Measurements from ENCODE around the gene WDR11.

WDR11 gene

DNA sequence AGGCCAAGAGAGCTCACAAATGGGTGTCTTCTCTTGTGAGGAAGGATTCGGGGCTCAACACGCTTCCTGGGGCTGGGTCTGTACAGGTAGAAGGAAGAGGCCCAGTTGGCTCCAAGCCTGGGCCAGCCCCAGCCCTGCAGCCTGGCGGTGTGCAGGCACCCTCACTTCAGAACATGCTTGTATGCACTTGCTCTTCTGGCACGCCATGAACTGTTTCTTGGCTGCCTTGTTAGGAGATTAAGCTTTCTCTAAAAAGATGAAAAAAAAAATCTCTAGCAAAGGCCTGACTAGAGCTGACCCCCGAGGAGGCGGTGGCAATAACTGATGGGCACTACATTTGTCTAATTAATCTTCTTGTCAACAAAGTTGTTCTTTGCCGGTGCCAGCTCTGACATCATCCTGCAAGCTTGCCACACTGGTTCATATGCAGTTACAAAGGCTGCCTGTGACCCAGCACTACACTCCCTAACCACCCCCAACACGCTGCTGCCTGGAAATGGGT lies 94.7 kb downstream of the WDR11 start:
- TF ChIP-seq CTCF (IDR thresholded peaks at IDR 0.05; ENCODE audit: insufficient read depth, low read length, poor library complexity, severe bottlenecking), result no peak
- no peak for DNase-seq (ENCODE audit: extremely low read depth, insufficient read length)
- no peaks in the 10 kb centered on the region for H3K36me3 ChIP-seq (ENCODE audit: control insufficient read depth, insufficient read depth, low read length)
- no peak overlapping the region for H3K4me3 ChIP-seq (replicated peaks; ENCODE audit: low read depth, low read length)
- peaks cover 5% of the 10 kb centered on the region for H3K27me3 ChIP-seq (replicated peaks; ENCODE audit: control insufficient read depth, insufficient read depth, low read length)

DNA sequence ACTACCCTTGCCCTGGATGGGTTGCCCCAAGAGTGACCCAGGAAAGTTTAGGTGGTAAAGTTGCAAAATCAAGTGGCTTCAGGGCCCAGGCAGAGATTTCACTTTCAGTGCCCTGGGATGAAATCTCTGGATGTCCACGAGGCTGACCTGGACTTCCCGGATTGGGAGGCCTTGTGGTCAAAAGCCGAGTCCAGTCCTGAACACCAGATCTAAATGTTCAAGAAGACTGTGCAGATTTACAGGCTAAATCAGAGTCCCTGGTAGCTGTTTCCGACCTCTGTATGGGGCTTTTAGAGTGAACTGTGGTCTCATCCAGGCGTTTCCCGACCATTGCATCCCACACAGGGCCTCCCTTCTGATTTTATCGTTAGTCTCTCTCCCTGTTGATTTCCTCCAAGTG lies 95.3 kb downstream of the WDR11 start:
- H3K36me3 ChIP-seq (ENCODE audit: control insufficient read depth, insufficient read depth, low read length), result no peaks in the 10 kb centered on the region
- no peak overlapping the region for H3K4me3 ChIP-seq (replicated peaks; ENCODE audit: low read depth, low read length)
- no peak for DNase-seq (ENCODE audit: extremely low read depth, insufficient read length)
- TF ChIP-seq CTCF (IDR thresholded peaks at IDR 0.05; ENCODE audit: insufficient read depth, low read length, poor library complexity, severe bottlenecking), result no peak
- peaks cover 5% of the 10 kb centered on the region for H3K27me3 ChIP-seq (replicated peaks; ENCODE audit: control insufficient read depth, insufficient read depth, low read length)

- peak; percentile 54 for TF ChIP-seq CTCF (IDR thresholded peaks at IDR 0.05; ENCODE audit: insufficient read depth, low read length, poor library complexity, severe bottlenecking)
- peak overlapping the region; percentile 42 for H3K4me3 ChIP-seq (replicated peaks; ENCODE audit: low read depth, low read length)
- peak; percentile 68 for DNase-seq (ENCODE audit: extremely low read depth, insufficient read length)
- no peaks in the 10 kb centered on the region for H3K36me3 ChIP-seq (ENCODE audit: control insufficient read depth, insufficient read depth, low read length)
- peaks cover 5% of the 10 kb centered on the region for H3K27me3 ChIP-seq (replicated peaks; ENCODE audit: control insufficient read depth, insufficient read depth, low read length)
These were observed 97.9 kb downstream of the WDR11 start for GRCh38 chr10:120948889-120949608.

- peaks cover 5% of the 10 kb centered on the region for H3K27me3 ChIP-seq (replicated peaks; ENCODE audit: control insufficient read depth, insufficient read depth, low read length)
- no peak for TF ChIP-seq CTCF (IDR thresholded peaks at IDR 0.05; ENCODE audit: insufficient read depth, low read length, poor library complexity, severe bottlenecking)
- DNase-seq (ENCODE audit: extremely low read depth, insufficient read length), result no peak
- no peak overlapping the region for H3K4me3 ChIP-seq (replicated peaks; ENCODE audit: low read depth, low read length)
- H3K36me3 ChIP-seq (ENCODE audit: control insufficient read depth, insufficient read depth, low read length), result no peaks in the 10 kb centered on the region
These were observed 98.5 kb downstream of the WDR11 start for GRCh38 chr10:120949609-120950031.

DNA sequence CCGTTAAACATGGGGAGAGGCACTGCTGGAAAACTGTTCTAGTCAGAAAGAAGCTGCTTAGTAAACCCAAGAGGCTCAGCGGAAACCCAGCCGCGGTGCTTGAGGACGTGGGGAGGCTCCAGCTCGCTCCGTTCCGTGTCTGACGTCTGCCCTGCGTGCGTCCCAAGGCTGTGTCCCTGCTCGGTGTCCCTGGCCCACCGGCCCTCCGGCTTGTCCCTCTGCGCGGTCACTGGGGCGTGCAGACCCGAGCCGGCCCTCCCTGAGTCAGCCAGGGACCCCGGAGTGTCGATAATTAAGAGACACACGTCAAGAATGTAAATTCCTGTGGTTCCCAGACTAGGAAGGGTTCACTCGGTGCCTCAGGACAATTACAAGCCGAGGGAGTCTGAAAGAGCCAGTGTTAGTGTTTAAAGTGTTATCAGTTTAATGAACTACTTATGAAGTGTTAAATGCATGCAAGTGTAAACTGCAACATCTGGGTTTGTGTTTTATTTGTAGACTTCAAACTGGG lies 98.9 kb downstream of the WDR11 start:
- DNase-seq (ENCODE audit: extremely low read depth, insufficient read length), result no peak
- H3K4me3 ChIP-seq (replicated peaks; ENCODE audit: low read depth, low read length), result no peak overlapping the region
- H3K36me3 ChIP-seq (ENCODE audit: control insufficient read depth, insufficient read depth, low read length), result no peaks in the 10 kb centered on the region
- H3K27me3 ChIP-seq (replicated peaks; ENCODE audit: control insufficient read depth, insufficient read depth, low read length), result peaks cover 5% of the 10 kb centered on the region
- no peak for TF ChIP-seq CTCF (IDR thresholded peaks at IDR 0.05; ENCODE audit: insufficient read depth, low read length, poor library complexity, severe bottlenecking)

Data from GM06990 (cell line).